NCI-H524 (cell line): ENCODE data around the gene CEP68.
"Not testable (repeated sequence)": the region's sequence is repeated elsewhere in the genome, so short reads cannot be mapped to it uniquely, and the experiment has no call there.

Source experiments
- DNase-seq, 2 experiments: peaks; one replicate each; lab custom pipeline; 2025; lab: John Stamatoyannopoulos, UW

The CEP68 gene

GRCh38 chr2:65129826-65130663 is 73.8 kb downstream of the CEP68 start, which contains the start of gene RAB1A:
TSS of gene RAB1A (minus strand) at chr2:65130106. CDS start at chr2:65129915, 191 bp downstream.
- DNase-seq, result peak; percentile 98

- DNase-seq, result peak in 1 of 2 experiments; percentile 75
Observed at GRCh38 chr2:65130664-65131175, 74.5 kb downstream of the CEP68 start.

- not testable (repeated sequence) for DNase-seq
Observed at GRCh38 chr2:65132930-65133329, 76.7 kb downstream of the CEP68 start.

GRCh38 chr2:65133626-65134025 is 77.4 kb downstream of the CEP68 start:
- no peak for DNase-seq

- DNase-seq, result no peak
Observed at GRCh38 chr2:65134158-65134557, 77.9 kb downstream of the CEP68 start.

- no peak for DNase-seq
Observed at GRCh38 chr2:65136253-65136652, 80.0 kb downstream of the CEP68 start.
